Fibroblast of skin of left biceps (primary cell): Measurements from ENCODE around the gene OR2T6.
"Not testable (repeated sequence)": the region's sequence is repeated elsewhere in the genome, so short reads cannot be mapped to it uniquely, and the experiment has no call there.

ENCODE experiments used
- DNase-seq, 2 experiments: peaks; one replicate each; pipeline ENCODE4 v3.0.0-alpha.2; 2013; ENCODE audit warnings: low read depth in 2 of 2

The OR2T6 gene

DNA sequence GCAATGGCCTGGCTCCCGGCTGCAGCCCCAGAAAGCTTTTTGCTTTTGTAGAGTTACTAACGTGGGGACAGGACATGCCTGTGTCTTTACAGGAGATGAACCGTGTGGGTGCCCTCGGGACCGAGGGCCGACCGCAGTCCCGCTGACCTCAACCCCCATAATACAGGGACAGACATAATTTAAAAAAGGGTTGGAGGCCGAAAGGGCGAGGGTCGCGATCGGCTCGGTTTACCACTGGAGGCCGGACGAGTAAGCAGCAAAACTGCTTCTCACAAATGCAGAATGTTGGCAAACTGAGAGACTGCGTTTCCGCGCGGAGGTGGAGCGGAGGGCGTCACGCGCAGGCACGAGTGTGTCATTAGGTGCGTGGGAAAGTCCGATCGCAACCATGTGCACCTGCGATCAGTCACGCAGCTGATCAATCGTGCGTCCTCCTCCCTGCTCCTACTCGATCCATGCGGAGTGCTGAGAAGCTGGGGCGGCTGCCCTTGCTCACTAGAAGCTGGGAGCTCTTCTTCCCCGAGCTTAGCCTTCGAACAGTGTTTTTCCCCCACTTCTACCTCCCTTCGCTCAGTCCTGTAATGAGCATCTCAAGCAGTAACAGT lies 58.4 kb downstream of the OR2T6 start:
- not testable (repeated sequence) for DNase-seq

DNA sequence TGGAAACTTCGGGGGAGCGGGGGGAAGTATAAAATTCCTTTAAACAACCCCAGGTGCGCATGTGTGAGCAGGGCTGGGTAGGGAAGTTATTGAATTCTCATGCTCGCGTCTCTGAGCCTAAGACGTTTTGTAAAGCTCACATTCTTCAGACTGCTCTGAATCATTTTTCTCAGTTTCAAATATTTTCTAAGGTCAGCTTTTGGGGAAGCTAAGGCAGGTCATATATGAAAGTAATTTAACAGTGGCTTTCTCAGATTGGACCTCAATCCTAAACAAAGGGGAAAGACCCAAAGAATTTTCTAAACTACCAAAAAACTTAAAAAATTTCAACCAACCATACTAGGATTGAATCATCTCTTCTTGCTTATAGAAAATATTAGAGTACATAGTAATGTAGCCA lies 59.4 kb downstream of the OR2T6 start:
- not testable (repeated sequence) for DNase-seq

DNA sequence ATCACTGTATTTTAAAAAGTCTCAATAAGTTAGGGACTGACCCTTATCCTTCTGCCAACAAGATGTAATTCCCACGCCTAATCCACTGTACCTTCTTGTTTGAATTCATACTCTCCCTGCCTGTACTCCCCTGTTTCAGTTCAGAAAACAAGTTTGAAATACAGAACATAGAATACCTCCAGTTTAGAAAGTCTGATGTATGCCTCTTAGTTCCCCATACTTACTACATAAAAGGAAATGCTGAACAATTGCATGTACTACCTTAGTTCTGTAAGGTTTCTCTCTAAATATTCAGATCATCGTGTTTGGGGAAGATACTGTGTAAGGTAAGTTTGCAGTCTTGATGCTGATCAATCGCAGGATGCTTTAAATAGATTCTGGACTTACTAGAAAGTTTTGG lies 60.8 kb downstream of the OR2T6 start:
- not testable (repeated sequence) for DNase-seq

GRCh38 chr1:248438668-248439067 lies 63.1 kb downstream of the OR2T6 start:
- not testable (repeated sequence) for DNase-seq

DNA sequence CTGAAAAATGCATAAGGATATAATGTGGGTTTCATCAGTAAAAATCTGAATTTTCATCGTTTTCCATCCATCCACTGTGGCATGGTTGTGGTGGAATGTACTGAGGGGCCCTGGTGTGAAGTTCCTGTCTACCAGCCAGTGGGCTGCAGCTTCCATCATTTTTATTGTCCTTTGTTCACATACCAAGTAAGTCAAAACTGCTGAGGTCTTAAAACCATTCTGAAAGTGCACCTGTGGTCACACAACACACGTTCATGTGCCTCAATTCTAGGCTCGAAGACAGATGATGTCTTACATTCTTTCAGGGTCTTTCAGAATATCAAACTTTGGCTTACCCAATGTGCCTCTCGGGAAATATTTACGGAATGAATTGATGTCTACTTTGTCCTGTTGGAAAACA lies 63.7 kb downstream of the OR2T6 start:
- DNase-seq = not testable (repeated sequence)
